Ovary (tissue), 10 donors: Measurements from ENCODE around the gene OR56A5. TPM values are rescaled to one million over a fixed set of nuclear protein-coding genes. Genes with fewer than 3 reads are reported as not detected.

Experiments used
- DNase-seq, 5 donors: peaks; one replicate each; pipeline ENCODE4 v3.0.0-alpha.2; 2019 to 2020
- H3K27ac ChIP-seq, 2 donors: fragments of 200-600 bp; one replicate each; pipeline versions ENCODE4 v1.5.1 to v1.8.0; 2019 to 2022
- H3K27me3 ChIP-seq: fragments of 200-600 bp; one replicate; pipeline ENCODE4 v1.8.0; 2022
- H3K36me3 ChIP-seq: fragments of 200-600 bp; sonication (generic); one replicate; pipeline ENCODE4 v1.5.1; 2019
- H3K4me1 ChIP-seq: one replicate; pipeline ENCODE4 v1.8.1; 2013; ENCODE audit warnings: mild to moderate bottlenecking, moderate library complexity; ENCODE audit not compliant: insufficient read depth
- H3K4me3 ChIP-seq: fragments of 200-600 bp; sonication (generic); one replicate; pipeline ENCODE4 v1.5.1; 2017
- H3K9me3 ChIP-seq, 2 donors: fragments of 200-600 bp in 1 of 2; sonication (generic) in 1 of 2; one replicate each; pipeline versions ENCODE4 v1.5.1 to v1.8.1; 2013 to 2019; ENCODE audit warnings: mild to moderate bottlenecking in 1 of 2, moderate library complexity in 1 of 2
- EP300 ChIP-seq: sonication (generic); formaldehyde crosslinking; IDR thresholded peaks from one replicate; pipeline ENCODE4 v1.6.1; 2017; ENCODE audit warnings: antibody characterized with exemption
- POLR2A ChIP-seq: fragments of 450-650 bp; IDR thresholded peaks from one replicate; pipeline ENCODE4 v1.6.1; 2017; ENCODE audit warnings: antibody characterized with exemption, mild to moderate bottlenecking, moderate library complexity
- WGBS, 3 donors: extraction: QIAGEN DNeasy Blood & Tissue Kit in 1 of 3; methylation state at CpG; one replicate each; pipeline versions ENCODE4 v1.1.5 to v1.1.7; 2013 to 2017; 5-methylcytosine and 5-hydroxymethylcytosine counted together
- intact Hi-C, 4 donors: fragments of 100-400 bp; cut with DNase I; formaldehyde crosslinking; loops; one replicate each; pipeline versions ENCODE4 v1.11.0 to v1.15.1; 2022 to 2023
- long read RNA-seq, 3 donors: library from polyadenylated mRNA in 2 of 3; unstranded in 2 of 3; transcript quantifications; one replicate each; pipeline ENCODE4 v2.0.0 and lab custom pipeline, GENCODE V29; 2021 to 2026
- polyA plus RNA-seq, 2 donors: library from polyadenylated mRNA; stranded (reverse); fragments of 200-250 nt in 1 of 2; fragments of 350-450 nt in 1 of 2; fragmentation: Illumina TruSeq in 1 of 2; extraction: RNeasy Lipid Tissue Mini Kit (QIAGEN cat#74804) in 1 of 2; gene quantifications; one replicate each; pipeline ENCODE4 v1.2.3, GENCODE V29; 2013 to 2014
- total RNA-seq, 7 donors: library from RNA; depleted of rRNA in 2 of 7; stranded (reverse); fragments of >200 nt in 2 of 7; fragmentation: NEBNext Ultra II Directional in 3 of 7; extraction: Animal tissue kit (Norgen Biotek cat#: 25700) in 3 of 7; gene quantifications; one replicate each; pipeline versions ENCODE4 v1.1.0 to v1.2.4, GENCODE V29; 2016 to 2023
- TF ChIP-seq, protein P1 (sequence below), 3 donors: fragments of 450-650 bp in 2 of 3; fragments of 200-600 bp in 1 of 3; IDR thresholded peaks; one replicate each; pipeline versions ENCODE4 v1.5.1 to v1.8.0; 2016 to 2022; ENCODE audit warnings: antibody characterized with exemption in 3 of 3, mild to moderate bottlenecking in 1 of 3
- donor health status: DM: no; HTN: no; CAD: no; lungs with moderate emphysema.
- donor health status: DM: no; HTN: no; CAD: no.
- donor health status: Bipolar disorder and iron deficiency.
- donor health status: DM: yes; HTN: yes; CAD: no.
- donor health status: DM: no; HTN: no; CAD: no.
- donor health status: DM: yes; HTN: yes; CAD: no.

OR56A5 gene, protein sequence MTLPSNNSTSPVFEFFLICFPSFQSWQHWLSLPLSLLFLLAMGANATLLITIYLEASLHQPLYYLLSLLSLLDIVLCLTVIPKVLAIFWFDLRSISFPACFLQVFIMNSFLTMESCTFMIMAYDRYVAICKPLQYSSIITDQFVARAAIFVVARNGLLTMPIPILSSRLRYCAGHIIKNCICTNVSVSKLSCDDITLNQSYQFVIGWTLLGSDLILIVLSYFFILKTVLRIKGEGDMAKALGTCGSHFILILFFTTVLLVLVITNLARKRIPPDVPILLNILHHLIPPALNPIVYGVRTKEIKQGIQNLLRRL
- not detected for total RNA-seq
- not detected for polyA plus RNA-seq
- long read RNA-seq, donor 1: 0 reads
- long read RNA-seq, donor 2: 0 reads
- long read RNA-seq, donor 3: 0 reads

DNA sequence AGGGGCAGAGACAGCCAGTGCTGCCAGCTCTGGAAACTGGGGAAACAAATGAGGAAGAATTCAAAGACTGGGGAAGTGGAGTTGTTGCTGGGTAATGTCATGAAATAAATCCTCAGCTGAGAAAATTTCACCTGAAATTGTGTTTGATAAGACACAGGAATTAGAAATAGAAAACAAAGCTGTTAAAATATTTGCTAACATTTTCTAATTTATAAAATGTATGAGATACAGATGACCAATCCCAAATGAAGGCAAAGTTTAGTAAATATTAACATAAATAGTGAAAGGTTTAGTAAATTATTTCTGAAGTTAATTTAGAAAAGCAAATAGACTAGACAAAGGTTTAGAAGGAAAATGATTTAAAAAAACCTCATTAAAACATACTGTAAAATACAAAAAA is at the start of gene OR56A5:
TSS of gene OR56A5 (minus strand) at position 101 of the 400 bp plus-strand sequence. CDS start at position 101, 0 bp downstream.
- no peak for DNase-seq
- Histone ChIP-seq H3K4me3 (no peak within 1 kb of the TSS), H3K36me3 (no peaks in the 10 kb centered on the region), H3K27ac (no peak within 1 kb of the TSS), H3K9me3 (no peaks in the 10 kb centered on the region), H3K4me1 (no peaks in the 10 kb centered on the region), H3K27me3 (no peaks in the 10 kb centered on the region)
- no peak for TF ChIP-seq POLR2A
- TF ChIP-seq, protein P1, sequence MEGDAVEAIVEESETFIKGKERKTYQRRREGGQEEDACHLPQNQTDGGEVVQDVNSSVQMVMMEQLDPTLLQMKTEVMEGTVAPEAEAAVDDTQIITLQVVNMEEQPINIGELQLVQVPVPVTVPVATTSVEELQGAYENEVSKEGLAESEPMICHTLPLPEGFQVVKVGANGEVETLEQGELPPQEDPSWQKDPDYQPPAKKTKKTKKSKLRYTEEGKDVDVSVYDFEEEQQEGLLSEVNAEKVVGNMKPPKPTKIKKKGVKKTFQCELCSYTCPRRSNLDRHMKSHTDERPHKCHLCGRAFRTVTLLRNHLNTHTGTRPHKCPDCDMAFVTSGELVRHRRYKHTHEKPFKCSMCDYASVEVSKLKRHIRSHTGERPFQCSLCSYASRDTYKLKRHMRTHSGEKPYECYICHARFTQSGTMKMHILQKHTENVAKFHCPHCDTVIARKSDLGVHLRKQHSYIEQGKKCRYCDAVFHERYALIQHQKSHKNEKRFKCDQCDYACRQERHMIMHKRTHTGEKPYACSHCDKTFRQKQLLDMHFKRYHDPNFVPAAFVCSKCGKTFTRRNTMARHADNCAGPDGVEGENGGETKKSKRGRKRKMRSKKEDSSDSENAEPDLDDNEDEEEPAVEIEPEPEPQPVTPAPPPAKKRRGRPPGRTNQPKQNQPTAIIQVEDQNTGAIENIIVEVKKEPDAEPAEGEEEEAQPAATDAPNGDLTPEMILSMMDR (IDR thresholded peaks at IDR 0.05): no peak
- no peak for TF ChIP-seq EP300
- intact Hi-C loops: no loop called here

DNA sequence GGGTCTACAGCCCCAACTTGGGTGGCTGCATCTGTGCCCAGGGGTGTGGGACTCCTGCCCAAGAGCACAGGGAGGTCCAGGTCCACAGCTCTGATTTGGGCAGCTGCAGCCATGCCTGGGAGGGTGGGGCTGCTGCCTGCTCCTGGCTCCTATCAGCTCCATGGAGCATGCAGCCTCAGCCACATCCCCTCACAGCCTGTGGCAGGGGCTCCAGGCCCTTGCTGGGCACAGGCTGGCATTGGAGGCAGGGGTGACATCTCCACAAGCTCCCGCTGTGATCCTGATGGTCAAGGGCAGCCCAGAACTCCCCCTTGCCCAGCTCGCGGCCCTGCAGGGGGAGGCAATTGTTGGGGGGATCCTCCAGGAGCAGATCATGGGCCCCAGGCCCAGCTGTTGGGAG is 44.7 kb upstream of the OR56A5 start:
- intact Hi-C loops: no loop called here
- 90% methylated on average over 2 to 3 of the region's 3 CpGs; no CpG with 5 or more reads in 1 of the 3 donors for WGBS, 3 donors
- DNase-seq: no peak

GRCh38 chr11:6012035-6012668 is 43.9 kb upstream of the OR56A5 start:
- no peak overlapping the region for H3K27ac ChIP-seq
- no peaks in the 10 kb centered on the region for H3K36me3 ChIP-seq
- no peaks in the 10 kb centered on the region for H3K27me3 ChIP-seq
- TF ChIP-seq POLR2A: no peak
- no peak for TF ChIP-seq EP300
- TF ChIP-seq, protein P1 (IDR thresholded peaks at IDR 0.05): no peak
- H3K4me3 ChIP-seq: no peak overlapping the region
- intact Hi-C loops: no loop called here
- no peaks in the 10 kb centered on the region for H3K4me1 ChIP-seq
- no peaks in the 10 kb centered on the region for H3K9me3 ChIP-seq
- no peak for DNase-seq
- whole genome bisulfite sequencing, 3 donors: 75 to 82% (median 76%) methylated on average over 4 of the region's 4 CpGs

More for the DNA sequence above, 44.7 kb upstream of the OR56A5 start:
- Histone ChIP-seq H3K27ac (no peak overlapping the region), H3K4me1 (no peaks in the 10 kb centered on the region), H3K27me3 (no peaks in the 10 kb centered on the region), H3K9me3 (no peaks in the 10 kb centered on the region), H3K36me3 (no peaks in the 10 kb centered on the region), H3K4me3 (no peak overlapping the region)
- TF ChIP-seq POLR2A: no peak
- TF ChIP-seq, protein P1 (IDR thresholded peaks at IDR 0.05): no peak
- no peak for TF ChIP-seq EP300

DNA sequence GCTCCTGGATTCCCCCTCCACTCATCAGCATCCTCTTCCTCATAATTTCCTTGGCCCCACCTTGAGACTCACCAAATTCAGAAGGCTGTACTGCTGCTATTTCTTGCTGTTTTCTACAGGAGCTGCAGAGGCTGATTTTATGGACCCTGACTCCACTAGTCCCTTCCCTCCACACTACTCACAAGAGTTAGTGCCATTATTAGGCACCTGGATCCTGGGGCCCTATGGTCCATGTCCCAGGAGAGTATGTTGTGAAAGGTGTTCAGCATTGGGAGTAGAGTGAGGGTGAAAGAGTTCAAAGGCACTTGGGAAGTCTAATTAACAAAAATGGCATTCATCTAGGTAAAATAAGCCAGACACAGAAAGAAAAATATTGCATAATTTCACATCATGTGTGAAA is 38.6 kb upstream of the OR56A5 start, which contains the start of gene OR56A4:
TSS of gene OR56A4 (minus strand) at position 101 of the 400 bp plus-strand sequence. CDS start 3,954 bp downstream, outside the sequence.
- H3K9me3 ChIP-seq: no peaks in the 10 kb centered on the region
- no peak for DNase-seq
- no peaks in the 10 kb centered on the region for H3K36me3 ChIP-seq
- H3K4me3 ChIP-seq: no peak within 1 kb of the TSS
- no peaks in the 10 kb centered on the region for H3K27me3 ChIP-seq
- intact Hi-C loops: no loop called here
- TF ChIP-seq EP300: no peak
- TF ChIP-seq, protein P1 (IDR thresholded peaks at IDR 0.05): no peak
- no peak for TF ChIP-seq POLR2A
- H3K27ac ChIP-seq: no peak within 1 kb of the TSS
- H3K4me1 ChIP-seq: no peaks in the 10 kb centered on the region
